AG10803 (cell line): ENCODE data around the gene GRIA1.

ENCODE experiments used
- DNase-seq: peaks from one replicate; pipeline ENCODE4 v3.0.0; 2010; ENCODE audit warnings: low read depth
- H3K4me3 ChIP-seq: 2 replicates; pipeline ENCODE4 v1.5.1; 2011; ENCODE audit warnings: mild to moderate bottlenecking, low read length, control low read depth
- TF ChIP-seq, protein P1 (sequence below): conservative IDR thresholded peaks from 2 replicates; pipeline ENCODE4 v1.5.1; 2011; ENCODE audit warnings: mild to moderate bottlenecking, low read length, control low read depth, inconsistent platforms

Gene GRIA1

GRCh38 chr5:153523831-153524230, 33.4 kb downstream of the GRIA1 start:
- DNase-seq = peak; percentile 78
- no peak overlapping the region for H3K4me3 ChIP-seq
- TF ChIP-seq, protein P1, sequence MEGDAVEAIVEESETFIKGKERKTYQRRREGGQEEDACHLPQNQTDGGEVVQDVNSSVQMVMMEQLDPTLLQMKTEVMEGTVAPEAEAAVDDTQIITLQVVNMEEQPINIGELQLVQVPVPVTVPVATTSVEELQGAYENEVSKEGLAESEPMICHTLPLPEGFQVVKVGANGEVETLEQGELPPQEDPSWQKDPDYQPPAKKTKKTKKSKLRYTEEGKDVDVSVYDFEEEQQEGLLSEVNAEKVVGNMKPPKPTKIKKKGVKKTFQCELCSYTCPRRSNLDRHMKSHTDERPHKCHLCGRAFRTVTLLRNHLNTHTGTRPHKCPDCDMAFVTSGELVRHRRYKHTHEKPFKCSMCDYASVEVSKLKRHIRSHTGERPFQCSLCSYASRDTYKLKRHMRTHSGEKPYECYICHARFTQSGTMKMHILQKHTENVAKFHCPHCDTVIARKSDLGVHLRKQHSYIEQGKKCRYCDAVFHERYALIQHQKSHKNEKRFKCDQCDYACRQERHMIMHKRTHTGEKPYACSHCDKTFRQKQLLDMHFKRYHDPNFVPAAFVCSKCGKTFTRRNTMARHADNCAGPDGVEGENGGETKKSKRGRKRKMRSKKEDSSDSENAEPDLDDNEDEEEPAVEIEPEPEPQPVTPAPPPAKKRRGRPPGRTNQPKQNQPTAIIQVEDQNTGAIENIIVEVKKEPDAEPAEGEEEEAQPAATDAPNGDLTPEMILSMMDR = no peak

DNA sequence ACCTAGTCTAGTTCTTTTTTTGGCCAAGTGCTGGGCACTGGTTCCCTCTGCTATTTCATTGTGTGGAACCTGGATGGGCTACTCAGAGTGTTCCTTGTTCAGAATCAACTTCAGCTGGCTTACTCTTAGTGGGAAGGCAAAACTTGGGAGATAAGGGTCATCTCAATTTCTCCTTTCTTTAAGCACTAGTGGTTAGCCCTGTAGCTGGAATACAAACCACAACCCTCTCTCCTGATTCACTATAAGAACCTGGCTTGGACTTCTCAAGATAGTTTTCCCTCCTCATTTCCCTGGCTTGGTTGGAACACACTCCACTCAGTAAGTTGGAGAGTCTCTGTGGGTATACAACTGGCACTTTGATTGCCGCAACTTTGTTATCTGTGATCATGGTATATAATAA, 35.1 kb downstream of the GRIA1 start:
- no peak for DNase-seq
- TF ChIP-seq, protein P1 = no peak
- H3K4me3 ChIP-seq = no peak overlapping the region

- TF ChIP-seq, protein P1 = no peak
- no peak for DNase-seq
Observed at GRCh38 chr5:153530357-153531143, 40.1 kb downstream of the GRIA1 start.

GRCh38 chr5:153533546-153533945, 43.1 kb downstream of the GRIA1 start:
- H3K4me3 ChIP-seq = no peak overlapping the region
- no peak for DNase-seq
- TF ChIP-seq, protein P1 = no peak

More at GRCh38 chr5:153530357-153531143, 40.1 kb downstream of the GRIA1 start:
- H3K4me3 ChIP-seq = no peak overlapping the region

DNA sequence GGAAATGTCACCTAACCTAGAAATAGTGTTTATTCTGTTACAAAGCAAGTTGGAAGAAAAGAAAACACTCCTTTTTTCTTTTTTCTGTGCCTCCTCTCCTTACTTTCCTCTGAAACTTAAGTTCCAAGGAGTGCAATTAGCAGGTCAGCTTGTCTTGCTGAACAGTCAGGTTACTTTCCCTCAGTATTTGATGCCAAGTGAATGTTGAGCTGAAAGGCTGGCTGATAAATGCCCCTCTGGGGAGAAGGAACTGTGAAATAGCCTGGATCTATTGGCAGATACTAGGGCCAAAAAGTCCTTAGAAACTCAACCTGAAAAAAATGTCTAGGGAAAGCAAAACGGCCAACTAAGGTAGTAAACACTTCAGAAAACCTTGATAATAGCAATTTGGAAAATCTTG, 43.6 kb downstream of the GRIA1 start:
- TF ChIP-seq, protein P1 = no peak
- DNase-seq = peak; percentile 9
- no peak overlapping the region for H3K4me3 ChIP-seq

DNA sequence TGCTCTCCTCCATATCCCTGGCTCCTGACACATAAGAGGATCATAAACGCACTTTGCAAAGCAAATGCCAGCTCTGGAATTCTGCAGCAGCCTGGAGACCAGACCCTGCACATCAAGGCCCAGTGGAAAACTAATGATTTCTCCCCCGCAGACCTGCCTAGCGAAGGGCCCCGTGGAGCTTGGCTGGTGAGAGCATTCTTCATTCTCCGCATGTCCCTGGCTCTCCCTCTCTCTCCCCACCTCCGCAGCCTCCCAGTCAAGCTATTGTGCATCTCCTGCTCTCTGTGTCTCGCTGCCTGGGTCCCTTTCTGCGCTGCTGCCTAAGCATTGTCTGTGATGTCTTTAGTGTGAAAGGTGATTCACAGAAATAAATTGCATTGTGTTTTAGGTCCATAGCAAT, 46.7 kb downstream of the GRIA1 start:
- DNase-seq = no peak
- H3K4me3 ChIP-seq = no peak overlapping the region

More for the DNA sequence above, 46.7 kb downstream of the GRIA1 start:
- TF ChIP-seq, protein P1 = no peak
